NCI-H1694 (cell line): ENCODE results near the gene PTP4A2.

Source experiments
- DNase-seq: peaks from one replicate; lab custom pipeline; 2025; lab: John Stamatoyannopoulos, UW

PTP4A2 gene

GRCh38 chr1:31885851-31886250 is 52.3 kb downstream of the PTP4A2 start:
- no peak for DNase-seq

- DNase-seq: no peak
Measured at GRCh38 chr1:31883357-31883942, 54.7 kb downstream of the PTP4A2 start.

GRCh38 chr1:31881688-31882000 is 56.5 kb downstream of the PTP4A2 start:
- no peak for DNase-seq

- DNase-seq: no peak
Measured at GRCh38 chr1:31880957-31881687, 57.0 kb downstream of the PTP4A2 start.

- DNase-seq: no peak
Measured at GRCh38 chr1:31879981-31880608, 58.1 kb downstream of the PTP4A2 start.

- no peak for DNase-seq
Measured at GRCh38 chr1:31878058-31878457, 60.1 kb downstream of the PTP4A2 start.

GRCh38 chr1:31877544-31877943 is 60.6 kb downstream of the PTP4A2 start:
- no peak for DNase-seq

- DNase-seq: no peak
Measured at GRCh38 chr1:31875636-31876236, 62.4 kb downstream of the PTP4A2 start.

- no peak for DNase-seq
Measured at GRCh38 chr1:31874942-31875341, 63.2 kb downstream of the PTP4A2 start.

GRCh38 chr1:31872658-31873636 is 65.2 kb downstream of the PTP4A2 start:
- DNase-seq: no peak

GRCh38 chr1:31871703-31872102 is 66.5 kb downstream of the PTP4A2 start:
- no peak for DNase-seq

- DNase-seq: no peak
Measured at GRCh38 chr1:31870086-31870736, 68.0 kb downstream of the PTP4A2 start.

GRCh38 chr1:31869449-31869848 is 68.7 kb downstream of the PTP4A2 start:
- no peak for DNase-seq

GRCh38 chr1:31868862-31869261 is 69.3 kb downstream of the PTP4A2 start:
- DNase-seq: no peak

GRCh38 chr1:31867546-31867945 is 70.6 kb downstream of the PTP4A2 start:
- no peak for DNase-seq

- DNase-seq: no peak
Measured at GRCh38 chr1:31866450-31867032, 71.6 kb downstream of the PTP4A2 start.

GRCh38 chr1:31865728-31866449 is 72.3 kb downstream of the PTP4A2 start:
- DNase-seq: no peak

- DNase-seq: no peak
Measured at GRCh38 chr1:31862071-31862470, 76.1 kb downstream of the PTP4A2 start.

GRCh38 chr1:31861346-31861745 is 76.8 kb downstream of the PTP4A2 start:
- no peak for DNase-seq

GRCh38 chr1:31860581-31860980 is 77.6 kb downstream of the PTP4A2 start:
- no peak for DNase-seq
